Activated naive CD4-positive, alpha-beta T cell treated with Interleukin-2 at 50 U/mL for 16 hours (primary cell): ENCODE data around the gene DUSP9.

Experiments used
- DNase-seq: peaks from one replicate; pipeline ENCODE4 v3.0.0-alpha.2; 2020

Gene DUSP9

GRCh38 chrX:153637121-153638040 is 9.6 kb upstream of the DUSP9 start:
- no peak for DNase-seq

DNA sequence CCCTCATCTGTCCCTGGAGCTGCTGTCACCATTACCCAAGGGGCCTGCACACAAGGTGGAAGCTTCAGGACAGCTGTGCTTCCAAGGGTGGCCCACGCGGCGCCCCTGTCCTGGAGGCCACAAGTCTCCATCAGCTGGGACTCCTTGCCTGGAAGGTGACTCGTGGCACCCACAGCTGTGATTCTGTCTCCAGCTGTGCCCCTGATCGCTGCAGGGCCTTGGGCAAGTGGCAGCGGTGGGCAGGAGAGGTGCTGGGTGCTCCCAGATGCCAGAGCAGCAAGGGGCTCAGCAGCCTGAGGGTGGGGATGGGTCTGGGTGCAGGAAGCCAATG is 9.0 kb upstream of the DUSP9 start:
- DNase-seq: no peak

DNA sequence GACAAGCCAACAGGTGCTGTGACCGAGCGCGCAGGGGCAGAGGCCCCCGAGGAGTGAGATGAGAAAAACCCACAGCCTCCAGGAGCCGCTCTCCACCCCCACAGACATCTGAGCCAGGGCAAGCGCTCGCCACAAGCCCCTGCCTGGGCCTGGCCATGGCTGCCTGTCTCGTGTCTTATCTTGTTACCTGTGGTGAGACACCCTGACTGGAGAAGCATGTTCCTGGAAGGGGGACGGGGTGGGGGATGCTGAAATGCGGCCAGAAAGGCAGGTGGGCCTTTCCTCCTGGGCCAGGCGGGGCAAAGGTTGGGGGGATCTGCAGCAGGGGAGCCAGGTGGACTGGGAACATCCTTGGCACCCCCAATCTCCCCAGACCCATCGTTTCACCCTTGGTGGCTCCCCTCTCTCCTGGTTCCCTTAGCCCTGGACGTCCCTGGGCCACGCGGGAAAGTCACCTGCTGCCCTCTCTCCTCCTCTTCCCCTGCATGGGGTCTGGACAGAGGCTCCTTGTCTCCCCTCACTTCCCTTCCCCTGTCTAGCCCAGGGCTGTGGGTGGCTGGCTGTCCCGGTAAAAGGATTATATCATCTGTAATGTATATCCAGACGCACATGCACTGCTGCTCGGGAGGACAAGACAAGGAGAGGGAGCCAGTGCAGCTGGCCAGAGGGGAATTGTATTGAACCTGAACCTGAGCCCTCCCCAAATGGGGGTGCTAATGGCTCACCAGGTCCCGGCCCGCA is 8.4 kb upstream of the DUSP9 start:
- no peak for DNase-seq

DNA sequence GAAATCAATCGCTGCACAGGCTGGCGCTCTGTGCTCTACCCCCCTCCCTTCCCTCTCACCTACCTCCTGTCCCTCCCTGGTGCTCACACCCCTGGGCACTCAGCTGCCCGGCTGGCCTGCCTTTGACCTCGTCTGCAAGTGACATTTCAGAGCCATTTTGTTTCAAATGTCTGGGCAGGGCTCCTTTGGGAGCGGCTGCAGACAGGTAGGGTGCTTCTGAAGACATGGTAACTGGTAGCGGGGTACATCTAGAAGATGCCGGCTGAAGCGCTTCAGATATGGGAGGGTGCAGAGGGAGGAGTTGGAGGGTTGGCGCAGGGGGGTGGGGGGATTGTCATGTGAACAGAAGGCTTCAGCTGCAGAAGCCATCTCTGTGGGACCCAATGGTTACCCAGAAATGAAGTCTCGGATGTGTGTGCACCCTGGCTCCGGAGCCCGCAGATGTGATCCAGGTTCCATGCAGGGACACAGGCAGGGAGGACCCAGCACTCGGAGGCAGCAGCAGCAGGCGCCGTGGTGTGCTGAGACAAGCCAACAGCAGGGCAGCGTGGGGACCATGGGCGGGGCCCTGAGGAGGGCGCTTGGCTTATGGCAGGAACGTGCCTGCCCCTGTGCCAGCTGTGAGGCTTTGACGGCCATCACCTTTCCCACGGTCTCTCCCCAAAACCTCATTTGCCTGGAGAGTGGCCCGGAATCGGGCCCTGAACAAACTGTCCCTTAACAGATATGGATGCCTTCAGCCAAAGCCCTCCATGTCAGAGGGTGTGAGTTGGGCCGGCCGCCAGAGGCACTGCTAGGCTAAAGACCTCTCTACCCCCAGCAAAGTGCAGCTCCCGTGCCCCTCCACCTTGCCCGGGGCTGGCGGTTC is 7.6 kb upstream of the DUSP9 start:
- DNase-seq: no peak

DNA sequence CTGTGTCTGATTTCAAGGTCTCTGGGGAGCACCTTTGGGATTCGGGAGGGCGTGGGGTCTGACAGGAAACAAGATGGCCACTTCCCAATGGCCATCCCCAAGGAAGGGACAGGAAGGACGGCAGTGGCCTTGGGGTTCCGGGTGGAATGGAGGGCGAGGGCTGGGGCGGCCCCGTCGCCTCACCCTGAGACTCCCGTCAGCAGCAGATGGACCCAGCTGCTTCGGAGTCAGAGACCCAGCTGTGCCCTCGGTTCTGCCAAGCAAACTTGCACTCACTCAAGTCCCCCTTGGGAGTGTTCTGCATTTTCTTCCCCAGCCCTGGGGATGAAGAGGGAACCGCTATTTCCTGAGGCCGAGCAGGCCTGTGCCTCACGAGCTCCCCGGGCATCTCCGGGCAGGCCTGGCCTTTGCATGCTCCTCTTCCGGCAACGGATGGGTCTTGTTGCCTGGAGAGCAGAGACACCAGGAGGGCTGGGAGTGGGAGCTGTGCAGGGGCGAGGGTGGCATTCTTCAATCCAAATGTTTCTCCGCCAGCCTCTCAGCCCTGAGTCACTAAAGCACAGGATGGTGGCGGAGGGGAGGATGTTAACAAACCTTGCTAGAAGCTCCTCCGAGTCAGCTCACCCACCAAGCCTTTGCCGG is 6.8 kb upstream of the DUSP9 start:
- no peak for DNase-seq

- DNase-seq: no peak
Observed at GRCh38 chrX:153640736-153641575, 6.0 kb upstream of the DUSP9 start.

DNA sequence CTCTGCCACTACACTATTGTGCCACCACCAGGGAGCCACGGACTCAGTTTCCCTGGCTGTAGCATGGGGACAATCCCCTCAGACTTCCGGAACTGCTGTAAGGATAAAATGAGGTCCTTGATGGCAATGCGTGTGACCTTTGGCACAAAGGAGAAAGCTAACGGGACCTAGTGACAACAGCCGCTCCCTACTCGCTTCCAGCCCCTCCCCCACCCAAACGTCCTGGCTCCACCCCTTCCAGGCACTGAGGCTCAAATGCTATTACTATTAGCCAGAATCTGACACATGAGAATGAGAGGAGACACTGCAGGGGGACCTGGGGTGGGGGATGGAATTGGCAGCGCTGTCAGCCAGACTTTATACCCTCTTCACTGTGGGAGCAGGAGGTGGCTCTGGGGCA is 5.4 kb upstream of the DUSP9 start:
- DNase-seq: no peak

DNA sequence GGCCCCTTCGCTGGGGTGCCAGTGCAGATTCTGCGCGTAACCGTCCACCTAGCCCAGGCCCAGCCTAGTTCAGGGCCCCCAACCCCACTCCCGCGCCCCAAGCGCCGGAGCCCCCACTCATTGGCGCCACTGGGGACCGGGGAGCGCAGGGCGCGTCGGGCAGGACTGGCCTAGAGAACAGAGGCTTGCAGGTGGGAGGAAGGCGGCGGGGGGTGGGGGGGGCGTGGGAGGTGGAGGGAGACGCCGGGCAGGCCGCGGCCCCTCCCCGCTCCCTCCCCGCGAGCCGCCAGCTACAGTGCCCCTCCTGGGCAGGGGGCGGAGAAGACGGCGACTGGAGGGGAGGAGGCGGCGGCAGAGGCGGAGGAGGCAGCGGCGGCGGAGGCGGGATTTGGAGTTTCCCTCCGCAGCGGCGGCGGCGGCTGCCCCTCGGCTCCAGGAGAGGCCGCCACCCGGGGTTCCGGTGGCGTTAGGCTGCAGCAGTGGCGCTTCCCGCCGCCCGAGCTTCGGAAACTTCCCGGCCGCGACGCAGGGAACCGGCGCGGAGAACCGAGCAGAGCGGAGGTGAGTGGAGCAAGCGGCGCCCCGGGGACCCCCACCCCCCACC is 4.8 kb upstream of the DUSP9 start:
- DNase-seq: peak; percentile 11

- no peak for DNase-seq
Observed at GRCh38 chrX:153642655-153643430, 4.2 kb upstream of the DUSP9 start.

DNA sequence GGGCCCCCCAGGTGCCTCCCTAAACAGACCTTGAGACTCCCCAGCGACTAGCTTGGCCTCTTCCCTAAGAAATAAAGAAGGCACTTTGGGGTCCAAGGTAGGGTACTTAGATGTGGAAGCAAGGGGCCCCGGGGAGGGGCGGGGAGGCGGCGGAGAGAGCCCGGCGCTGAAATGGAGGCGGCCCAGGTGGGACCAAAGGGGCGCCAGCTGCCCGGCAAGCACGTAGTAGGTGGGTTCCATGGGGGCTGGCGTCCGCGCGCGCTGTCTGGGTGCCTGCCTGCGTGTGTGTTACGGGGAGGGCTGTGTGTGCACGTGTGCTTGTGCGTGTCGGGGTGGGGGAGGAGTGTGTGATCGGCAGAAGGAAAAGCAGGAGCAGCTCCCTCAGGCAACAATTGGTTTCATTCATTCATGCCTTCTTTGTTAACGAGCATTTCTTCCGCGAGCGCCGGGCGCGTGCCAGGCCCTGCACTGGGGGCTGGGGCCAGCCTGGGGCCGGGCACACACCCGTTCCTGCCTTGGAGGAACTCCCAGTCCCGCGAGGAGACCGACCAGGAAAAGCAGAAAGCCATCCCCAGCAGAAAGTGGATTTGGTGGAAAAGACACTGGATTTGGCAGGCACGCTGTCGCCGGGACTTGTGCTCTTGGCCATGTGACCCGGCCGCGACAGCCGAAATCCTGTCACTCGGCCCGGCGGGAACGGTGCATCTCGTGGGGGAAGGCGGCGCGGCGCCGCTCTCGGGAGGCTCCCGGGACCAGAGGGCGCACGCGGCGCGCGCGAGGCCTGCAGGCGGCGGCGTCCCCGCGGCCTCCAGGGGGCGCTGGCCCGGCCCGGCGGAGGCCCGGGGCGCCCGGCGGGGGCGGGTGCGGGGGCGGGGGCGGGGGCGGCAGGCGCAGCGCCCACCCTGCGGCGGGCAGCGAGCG is 3.3 kb upstream of the DUSP9 start:
- DNase-seq: peak; percentile 14

GRCh38 chrX:153644356-153645125 is 2.5 kb upstream of the DUSP9 start:
- no peak for DNase-seq

DNA sequence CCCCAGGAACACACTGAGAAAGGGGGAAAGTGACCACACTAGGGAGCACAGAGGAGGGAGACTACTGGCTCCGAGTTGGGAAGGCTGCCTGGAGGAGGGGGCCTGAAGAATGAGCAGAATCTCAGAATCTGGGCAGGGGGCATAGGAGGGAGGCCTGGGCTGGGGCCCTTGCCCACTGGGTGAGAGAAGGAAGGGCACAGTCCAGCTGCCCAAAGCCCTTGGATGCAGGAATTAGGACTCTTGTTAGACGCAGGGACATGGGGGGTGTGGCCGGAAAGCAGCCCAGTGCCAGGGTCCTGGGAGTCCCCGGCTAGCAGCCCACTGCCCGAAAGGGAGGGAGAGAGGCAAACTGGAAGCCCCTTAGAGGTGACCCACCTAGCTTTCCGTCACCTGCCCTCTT is 1.9 kb upstream of the DUSP9 start:
- no peak for DNase-seq

GRCh38 chrX:153645921-153646488 is 998 bp upstream of the DUSP9 start:
- no peak for DNase-seq

GRCh38 chrX:153647461-153648357 is 706 bp downstream of the DUSP9 start:
- DNase-seq: no peak

DNA sequence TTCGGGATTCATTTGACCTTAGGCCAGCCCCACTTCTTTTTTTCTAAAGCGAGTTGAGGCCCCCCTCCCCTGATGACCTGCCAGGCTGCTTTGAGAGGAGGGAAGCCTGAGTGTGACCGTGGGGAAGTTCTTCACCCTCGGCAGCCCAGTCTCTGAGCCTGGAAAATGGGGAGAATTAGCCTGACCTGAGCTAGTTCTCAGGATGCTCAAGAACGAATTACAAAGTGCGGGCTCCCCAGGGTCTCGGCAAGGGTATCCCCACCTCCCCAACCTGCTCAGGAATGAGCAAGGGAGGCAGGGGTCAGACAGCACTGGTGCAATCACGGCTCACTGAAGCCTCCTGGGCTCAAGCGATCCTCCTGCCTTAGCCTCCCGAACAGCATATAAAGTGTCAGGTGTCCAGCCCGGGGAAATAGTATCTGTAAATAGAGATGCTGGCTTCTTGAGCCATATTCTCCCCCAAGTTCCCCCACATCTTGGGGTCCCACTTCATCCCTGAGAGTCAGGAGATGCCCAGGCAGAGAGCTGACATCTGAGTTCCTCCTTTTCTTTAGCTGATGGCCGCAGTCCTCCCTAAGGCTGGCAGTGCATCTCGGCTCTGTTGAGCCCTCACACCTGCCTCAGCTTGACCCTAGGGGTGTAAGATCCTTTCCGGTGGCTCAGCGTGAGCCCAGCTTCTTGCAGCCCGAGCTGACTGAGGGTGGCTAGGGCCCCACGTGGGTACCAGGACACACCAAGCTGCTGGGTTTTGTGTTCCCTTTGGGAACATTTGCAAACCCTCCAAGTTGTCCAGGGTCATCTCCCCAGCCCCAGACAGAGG is 1.6 kb downstream of the DUSP9 start:
- no peak for DNase-seq
